ENCODE results near the gene KRTAP5-11. TPM values are rescaled to one million over a fixed set of nuclear protein-coding genes. Genes with fewer than 3 reads are reported as not detected.
"Not testable (repeated sequence)": the region's sequence is repeated elsewhere in the genome, so short reads cannot be mapped to it uniquely, and the experiment has no call there.

The KRTAP5-11 gene
- total RNA-seq, 4 donors from 2014 or later: not detected

GRCh38 chr11:71572811-71573210, 9.9 kb downstream of the KRTAP5-11 start:
- no peak overlapping the region for H3K4me3 ChIP-seq
- DNase-seq: no peak
- TF ChIP-seq POLR2A (IDR thresholded peaks at IDR 0.05): no peak
- no peak for TF ChIP-seq CTCF (IDR thresholded peaks at IDR 0.05)
- H3K27me3 ChIP-seq: no peaks in the 10 kb centered on the region
- H3K9me3 ChIP-seq: no peaks in the 10 kb centered on the region
- no peaks in the 10 kb centered on the region for H3K4me1 ChIP-seq
- H3K27ac ChIP-seq: no peak overlapping the region
- no peaks in the 10 kb centered on the region for H3K36me3 ChIP-seq

- not testable (repeated sequence) for H3K27me3 ChIP-seq, H3K4me3 ChIP-seq, H3K9me3 ChIP-seq, DNase-seq, H3K36me3 ChIP-seq, H3K4me1 ChIP-seq, H3K27ac ChIP-seq
These were observed 11.4 kb downstream of the KRTAP5-11 start for GRCh38 chr11:71571101-71571850.

GRCh38 chr11:71568704-71569349, 13.8 kb downstream of the KRTAP5-11 start:
- no peak overlapping the region for H3K4me3 ChIP-seq
- no peak for TF ChIP-seq CTCF (IDR thresholded peaks at IDR 0.05)
- no peak for TF ChIP-seq POLR2A (IDR thresholded peaks at IDR 0.05)
- no peaks in the 10 kb centered on the region for H3K4me1 ChIP-seq
- DNase-seq: no peak
- no peaks in the 10 kb centered on the region for H3K9me3 ChIP-seq
- no peaks in the 10 kb centered on the region for H3K36me3 ChIP-seq
- H3K27ac ChIP-seq: no peak overlapping the region
- H3K27me3 ChIP-seq: no peaks in the 10 kb centered on the region

- H3K4me1 ChIP-seq, DNase-seq, H3K27me3 ChIP-seq, H3K9me3 ChIP-seq, H3K36me3 ChIP-seq, H3K4me3 ChIP-seq, H3K27ac ChIP-seq: not testable (repeated sequence)
These were observed 15.0 kb downstream of the KRTAP5-11 start for GRCh38 chr11:71567633-71568032.

GRCh38 chr11:71566626-71567599, 15.8 kb downstream of the KRTAP5-11 start:
- not testable (repeated sequence) for H3K4me3 ChIP-seq, H3K36me3 ChIP-seq, H3K4me1 ChIP-seq, H3K27ac ChIP-seq, H3K9me3 ChIP-seq, H3K27me3 ChIP-seq, DNase-seq

GRCh38 chr11:71566081-71566620, 16.5 kb downstream of the KRTAP5-11 start:
- no peak overlapping the region for H3K4me3 ChIP-seq
- no peak for DNase-seq
- H3K9me3 ChIP-seq: no peaks in the 10 kb centered on the region
- H3K27me3 ChIP-seq: no peaks in the 10 kb centered on the region
- no peaks in the 10 kb centered on the region for H3K4me1 ChIP-seq
- H3K36me3 ChIP-seq: no peaks in the 10 kb centered on the region
- no peak overlapping the region for H3K27ac ChIP-seq
- no peak for TF ChIP-seq POLR2A (IDR thresholded peaks at IDR 0.05)
- no peak for TF ChIP-seq CTCF (IDR thresholded peaks at IDR 0.05)

All from Peyer's patch (tissue), 4 donors.